HK-2 (cell line): ENCODE measurements around the gene GRAP.

Source experiments
- DNase-seq: peaks from one replicate; pipeline ENCODE4 v3.0.0-alpha.2; 2018; ENCODE audit not compliant: unreplicated experiment

Gene GRAP

DNA sequence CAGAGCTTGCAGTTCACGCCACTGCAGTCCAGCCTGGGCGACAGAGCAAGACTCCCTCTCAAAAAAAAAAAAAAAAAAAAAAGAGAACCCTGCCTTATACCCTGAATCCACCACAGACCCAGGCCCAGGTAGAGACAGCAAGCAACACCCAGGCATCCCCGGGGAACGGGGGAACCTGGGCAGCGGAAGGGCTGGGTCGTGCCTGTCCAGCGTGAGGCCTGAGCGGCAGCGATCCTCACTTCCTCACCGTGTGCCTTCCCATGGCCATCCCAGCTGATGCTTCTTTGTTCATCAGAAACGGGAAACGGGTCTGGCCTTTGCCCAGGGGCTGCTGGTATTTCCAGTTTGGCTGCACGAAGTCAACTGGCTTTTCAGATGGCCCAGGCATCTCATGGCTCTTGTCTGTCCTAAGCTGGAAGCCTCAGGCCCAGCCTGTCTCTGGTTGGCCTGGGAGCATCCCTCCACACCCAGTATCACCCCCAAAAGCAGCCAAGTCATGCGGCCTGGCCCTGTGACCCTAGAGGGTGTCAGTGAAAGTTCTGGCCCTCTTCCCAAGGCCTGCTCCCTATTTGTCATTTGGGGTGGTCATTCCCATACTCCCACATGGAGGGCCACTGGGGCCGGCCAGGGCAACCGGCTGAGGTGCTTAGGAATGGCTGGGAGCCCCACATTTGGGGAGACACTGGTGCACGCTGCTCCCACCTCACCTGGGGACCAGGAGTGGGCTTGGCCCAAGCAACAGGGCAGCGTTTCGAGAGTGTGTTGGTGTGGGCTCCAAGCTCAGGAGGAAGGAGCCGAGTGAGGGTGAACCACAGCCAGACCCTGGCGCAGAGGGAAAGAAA, 62.3 kb downstream of the GRAP start:
- no peak for DNase-seq

DNA sequence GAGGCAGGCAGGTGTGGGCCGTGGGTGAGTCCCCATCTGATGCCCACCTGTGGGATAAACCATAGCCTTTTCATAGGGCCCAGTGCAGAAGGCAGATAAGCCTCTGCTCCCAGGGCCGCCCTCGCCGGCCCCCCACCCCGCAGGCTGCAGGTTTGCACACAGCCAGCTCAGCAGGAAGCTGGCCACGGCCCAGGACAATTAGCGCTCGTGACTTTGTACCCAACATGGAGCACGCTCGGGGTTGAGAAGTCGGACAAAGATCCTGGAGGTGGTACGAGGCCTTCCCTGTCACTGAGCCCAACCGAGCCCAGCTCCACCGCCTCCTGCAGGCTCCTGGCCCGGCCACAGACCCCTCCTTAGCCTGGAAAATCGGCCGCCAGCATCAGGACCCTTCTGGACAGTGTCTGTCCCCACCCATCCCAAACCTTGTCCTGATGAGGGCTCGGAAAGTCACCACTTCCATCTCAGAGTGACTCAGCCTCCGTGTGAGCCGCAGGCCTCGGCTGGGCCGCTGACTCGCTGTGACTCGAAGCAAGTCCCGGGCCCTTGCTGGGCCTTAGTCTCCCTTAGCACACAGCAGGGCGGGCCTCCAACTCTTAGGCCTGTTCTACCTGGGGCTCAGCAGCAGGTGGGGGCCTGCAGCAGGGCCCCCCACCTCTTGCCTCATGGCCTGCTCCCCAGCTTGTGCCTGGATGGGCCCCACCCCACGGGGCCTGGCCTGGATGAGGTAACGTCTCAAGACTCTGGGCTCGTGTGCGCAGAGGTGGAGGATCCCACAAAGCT, 64.9 kb downstream of the GRAP start:
- peak; percentile 76 for DNase-seq

- no peak for DNase-seq
Measured at GRCh38 chr17:18981335-18981641, 65.5 kb downstream of the GRAP start.

DNA sequence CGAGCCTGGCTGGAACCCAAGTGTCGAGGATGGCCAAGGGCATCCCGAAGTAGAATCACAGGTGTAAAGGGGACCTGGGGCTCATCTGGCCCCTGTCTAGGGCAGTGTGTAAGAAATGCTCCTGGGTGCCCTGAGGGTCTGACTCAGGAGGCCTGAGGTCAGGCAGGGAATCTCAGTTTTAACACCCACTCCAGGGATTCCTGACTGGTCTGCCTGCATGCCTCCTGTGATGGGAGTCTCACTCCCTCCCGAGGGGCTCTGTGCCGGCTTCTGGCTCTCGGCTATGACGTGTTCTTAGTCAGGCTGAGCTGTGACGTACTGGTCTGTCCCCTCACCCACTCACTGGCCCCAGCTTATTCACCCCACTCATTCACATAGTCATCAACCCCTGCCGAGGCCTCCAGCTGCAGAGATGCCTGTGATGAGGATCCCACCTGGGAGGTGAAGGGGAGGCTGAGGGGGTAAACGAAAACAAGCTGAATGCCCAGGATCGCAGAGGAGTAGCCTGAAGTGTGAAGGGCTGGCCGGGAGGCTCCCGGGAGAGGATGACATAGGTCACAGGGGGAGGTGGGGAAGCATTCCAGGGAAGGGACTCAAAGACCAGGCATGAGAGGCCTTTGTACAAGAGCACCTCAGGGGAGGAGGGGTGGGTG, 65.9 kb downstream of the GRAP start:
- peak; percentile 25 for DNase-seq

GRCh38 chr17:18978655-18979054, 68.1 kb downstream of the GRAP start:
- DNase-seq, result no peak

GRCh38 chr17:18978050-18978449, 68.7 kb downstream of the GRAP start:
- DNase-seq, result no peak

DNA sequence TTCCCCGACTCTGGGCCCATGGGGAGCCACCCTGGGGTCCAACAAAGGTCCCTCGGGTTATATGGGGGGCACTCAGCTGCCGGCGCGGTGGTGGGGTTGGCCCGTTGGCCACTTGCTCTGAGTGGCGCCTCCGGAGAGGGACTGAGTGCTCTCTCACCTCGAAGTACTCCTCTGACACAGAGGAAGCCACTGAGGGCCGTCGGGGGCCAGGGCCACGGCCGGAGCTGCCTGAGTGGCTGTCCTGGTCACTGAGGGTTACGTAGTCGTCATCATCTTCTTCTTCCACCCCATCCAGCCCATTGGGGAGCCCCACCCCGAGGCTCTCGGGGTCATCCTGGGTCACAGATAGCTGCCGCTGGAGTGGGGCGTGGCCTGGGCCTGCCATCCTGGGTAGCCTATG, 69.1 kb downstream of the GRAP start:
- no peak for DNase-seq

- DNase-seq, result no peak
Measured at GRCh38 chr17:18977021-18977420, 69.7 kb downstream of the GRAP start.

GRCh38 chr17:18976201-18976600, 70.6 kb downstream of the GRAP start:
- DNase-seq, result no peak

GRCh38 chr17:18975597-18975996, 71.2 kb downstream of the GRAP start:
- DNase-seq, result no peak

GRCh38 chr17:18974407-18975149, 72.2 kb downstream of the GRAP start:
- peak; percentile 43 for DNase-seq

DNA sequence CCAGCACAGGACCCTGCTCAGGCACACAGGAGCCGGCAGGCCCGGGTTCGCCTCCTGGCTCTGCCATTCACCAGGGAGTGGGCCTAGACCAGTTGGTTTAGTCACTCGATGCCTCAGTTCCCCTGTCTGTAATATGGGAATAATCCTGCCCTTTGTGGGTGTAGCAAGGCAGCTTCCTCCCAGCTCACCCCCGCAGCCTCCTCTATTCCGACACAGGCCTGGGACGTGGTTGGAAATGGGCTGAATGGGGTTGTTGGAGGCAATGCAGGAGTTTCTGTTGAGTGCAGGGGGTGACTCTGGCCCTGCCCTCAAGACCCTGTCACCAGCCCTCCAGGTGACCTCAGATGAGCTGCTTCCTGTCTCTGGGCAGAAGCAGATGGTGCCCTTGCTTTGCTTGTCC, 75.0 kb downstream of the GRAP start:
- DNase-seq, result no peak
